ENCODE data around the gene SIK3.

SIK3 gene

DNA sequence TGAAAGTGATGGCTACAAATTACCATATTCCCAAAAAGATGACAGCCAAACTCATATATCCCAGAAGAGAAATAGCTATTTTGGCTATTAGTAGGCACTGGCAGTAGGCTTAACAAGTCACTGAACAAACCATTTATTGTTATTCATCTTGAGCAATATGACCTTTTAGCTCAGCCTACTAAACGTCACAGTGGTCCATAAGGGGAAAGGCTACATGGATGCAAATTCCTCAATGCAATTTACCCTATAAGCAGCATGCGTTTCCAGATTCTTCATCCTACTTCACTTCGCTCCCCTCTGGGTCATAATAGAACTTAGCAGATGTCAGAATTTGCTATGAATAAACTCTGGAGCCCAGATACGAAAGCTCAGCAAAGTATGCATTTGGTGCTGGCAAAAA, 114.0 kb downstream of the SIK3 start:
- H3K27ac ChIP-seq, result no peak overlapping the region
- TF ChIP-seq, protein P1, sequence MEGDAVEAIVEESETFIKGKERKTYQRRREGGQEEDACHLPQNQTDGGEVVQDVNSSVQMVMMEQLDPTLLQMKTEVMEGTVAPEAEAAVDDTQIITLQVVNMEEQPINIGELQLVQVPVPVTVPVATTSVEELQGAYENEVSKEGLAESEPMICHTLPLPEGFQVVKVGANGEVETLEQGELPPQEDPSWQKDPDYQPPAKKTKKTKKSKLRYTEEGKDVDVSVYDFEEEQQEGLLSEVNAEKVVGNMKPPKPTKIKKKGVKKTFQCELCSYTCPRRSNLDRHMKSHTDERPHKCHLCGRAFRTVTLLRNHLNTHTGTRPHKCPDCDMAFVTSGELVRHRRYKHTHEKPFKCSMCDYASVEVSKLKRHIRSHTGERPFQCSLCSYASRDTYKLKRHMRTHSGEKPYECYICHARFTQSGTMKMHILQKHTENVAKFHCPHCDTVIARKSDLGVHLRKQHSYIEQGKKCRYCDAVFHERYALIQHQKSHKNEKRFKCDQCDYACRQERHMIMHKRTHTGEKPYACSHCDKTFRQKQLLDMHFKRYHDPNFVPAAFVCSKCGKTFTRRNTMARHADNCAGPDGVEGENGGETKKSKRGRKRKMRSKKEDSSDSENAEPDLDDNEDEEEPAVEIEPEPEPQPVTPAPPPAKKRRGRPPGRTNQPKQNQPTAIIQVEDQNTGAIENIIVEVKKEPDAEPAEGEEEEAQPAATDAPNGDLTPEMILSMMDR (IDR thresholded peaks at IDR 0.05), result no peak
- TF ChIP-seq ZFX (IDR thresholded peaks at IDR 0.05; ENCODE audit: borderline replicate concordance), result no peak

DNA sequence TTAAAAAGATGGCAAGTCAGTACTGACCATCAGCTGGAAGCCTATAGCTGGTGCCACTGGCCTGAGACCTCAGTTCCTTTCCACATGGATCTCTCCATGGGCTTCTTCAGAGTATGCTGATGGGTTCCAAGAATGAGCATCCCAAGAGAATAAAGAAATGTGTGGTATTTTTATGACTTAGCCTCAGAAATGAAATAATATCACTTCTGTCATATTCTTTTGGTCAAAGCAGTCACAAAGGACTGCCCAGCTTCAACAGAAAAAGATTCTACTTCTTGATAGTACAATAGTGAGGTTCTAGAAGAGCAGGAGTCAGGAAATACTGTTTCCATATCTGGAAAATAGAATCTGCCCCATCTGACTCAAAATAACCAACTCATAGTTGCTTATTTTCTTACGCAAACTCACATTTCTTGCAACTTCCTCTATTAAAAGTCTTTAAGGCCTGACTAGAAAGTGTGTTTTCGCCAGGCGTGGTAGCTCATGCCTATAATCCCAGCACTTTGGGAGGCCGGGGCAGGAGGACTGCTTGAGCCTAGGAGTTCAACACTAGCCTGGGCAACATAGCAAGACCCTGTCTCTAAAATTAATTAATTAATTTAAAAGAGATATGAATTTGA, 116.9 kb downstream of the SIK3 start:
- TF ChIP-seq ZFX (IDR thresholded peaks at IDR 0.05; ENCODE audit: borderline replicate concordance), result no peak
- TF ChIP-seq, protein P1 (IDR thresholded peaks at IDR 0.05), result no peak
- H3K27ac ChIP-seq, result no peak overlapping the region

DNA sequence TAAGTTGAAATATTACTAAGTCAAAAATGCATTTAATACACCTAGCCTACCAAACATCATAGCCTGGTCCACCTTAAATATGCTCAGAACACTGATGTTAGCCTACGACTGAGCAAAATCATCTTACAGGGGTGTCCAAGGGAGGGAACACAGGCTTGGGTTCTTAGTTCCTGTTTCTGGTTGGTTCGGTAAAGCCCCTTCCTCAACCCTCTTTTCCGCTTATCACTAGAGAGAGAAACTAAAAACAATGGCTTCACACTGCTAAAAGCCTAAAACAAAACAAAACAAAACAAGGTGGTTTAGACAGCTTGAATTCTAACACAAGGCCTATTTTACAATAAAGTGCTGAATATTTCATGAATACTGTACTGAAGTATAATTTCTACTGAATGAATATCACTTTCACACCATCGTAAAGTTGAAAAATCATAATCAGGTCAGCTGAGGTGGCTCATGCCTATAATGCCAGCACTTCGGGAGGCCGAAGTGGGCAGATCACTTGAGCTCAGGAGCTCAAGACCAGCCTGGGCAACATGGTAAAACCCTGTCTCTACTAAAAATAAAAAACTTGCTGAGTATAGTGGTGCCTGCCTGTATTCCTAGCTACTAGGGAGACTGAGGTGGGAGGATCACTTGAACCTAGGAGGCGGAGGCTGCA, 118.0 kb downstream of the SIK3 start:
- no peak for TF ChIP-seq ZFX (IDR thresholded peaks at IDR 0.05; ENCODE audit: borderline replicate concordance)
- TF ChIP-seq, protein P1 (IDR thresholded peaks at IDR 0.05), result no peak
- no peak overlapping the region for H3K27ac ChIP-seq

DNA sequence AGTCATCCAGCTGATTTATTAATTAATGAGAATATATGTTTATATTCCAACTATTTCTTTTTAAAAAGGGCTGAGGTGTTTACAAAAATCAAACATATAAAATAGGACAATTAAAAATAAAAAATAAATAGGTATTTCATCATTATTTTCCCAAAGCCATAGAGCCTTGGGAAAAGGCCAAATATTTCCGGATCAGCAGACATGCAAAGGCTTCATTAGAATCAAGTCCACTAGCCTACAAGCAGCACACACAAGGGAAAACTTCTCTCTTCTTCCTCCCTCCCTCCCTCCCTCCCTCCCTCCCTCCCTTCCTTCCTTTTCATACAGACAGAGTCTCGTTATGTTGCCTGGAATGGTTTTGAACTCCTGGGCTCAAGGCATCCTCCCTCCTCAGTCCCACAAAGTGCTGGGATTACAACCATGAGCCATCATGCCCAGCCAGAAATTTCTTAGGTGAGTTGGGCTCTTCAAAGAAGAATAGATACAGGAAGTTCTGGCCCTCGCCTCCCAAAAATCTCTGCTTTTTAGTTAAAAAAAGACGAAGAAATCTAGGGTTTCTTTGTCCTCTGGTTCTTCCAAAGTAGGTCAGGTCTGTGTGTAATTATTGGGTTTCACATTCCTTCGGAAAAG, 121.2 kb downstream of the SIK3 start:
- TF ChIP-seq, protein P1 (IDR thresholded peaks at IDR 0.05), result no peak
- no peak for TF ChIP-seq ZFX (IDR thresholded peaks at IDR 0.05; ENCODE audit: borderline replicate concordance)
- no peak overlapping the region for H3K27ac ChIP-seq

DNA sequence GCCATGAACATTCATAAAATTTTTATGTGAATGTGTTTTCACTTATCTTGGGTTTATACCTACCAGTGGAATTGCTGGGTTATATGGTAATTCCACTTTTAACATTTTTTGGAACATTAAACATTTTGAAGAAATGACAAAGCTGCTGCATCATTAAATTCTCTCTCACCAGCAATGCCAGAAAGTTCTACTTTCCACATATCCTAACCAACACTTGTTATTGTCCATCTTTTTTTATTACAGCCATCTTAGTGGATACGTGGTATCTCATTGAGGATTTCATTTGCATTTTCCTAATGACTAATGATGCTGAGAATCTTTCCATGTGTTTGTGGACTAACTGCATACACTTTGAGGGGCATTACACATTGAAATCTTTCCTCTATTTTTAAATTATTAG, 122.6 kb downstream of the SIK3 start:
- H3K27ac ChIP-seq, result no peak overlapping the region
- no peak for TF ChIP-seq ZFX (IDR thresholded peaks at IDR 0.05; ENCODE audit: borderline replicate concordance)
- TF ChIP-seq, protein P1 (IDR thresholded peaks at IDR 0.05), result no peak

DNA sequence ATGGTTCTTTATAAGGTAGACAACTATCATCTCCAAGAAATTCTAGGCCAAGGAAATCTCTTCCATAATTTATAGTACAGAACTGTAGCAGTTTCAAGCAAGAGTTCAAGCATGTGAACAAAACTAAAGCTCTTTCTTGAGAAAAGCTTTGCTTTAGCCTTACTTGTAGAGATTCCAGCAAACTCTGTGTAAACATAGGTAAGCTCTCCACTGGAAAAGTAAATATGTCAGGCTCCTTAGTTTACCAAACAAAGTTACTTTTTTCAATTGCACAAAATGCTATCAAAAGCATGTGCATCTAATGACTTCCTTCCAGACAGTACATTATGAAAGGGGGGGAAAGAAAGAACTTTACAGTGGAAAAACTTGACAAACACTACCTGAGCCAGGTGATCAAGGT, 125.0 kb downstream of the SIK3 start:
- TF ChIP-seq ZFX (IDR thresholded peaks at IDR 0.05; ENCODE audit: borderline replicate concordance), result no peak
- TF ChIP-seq, protein P1 (IDR thresholded peaks at IDR 0.05), result no peak
- no peak overlapping the region; the same call in 1 of the 2 replicates for H3K27ac ChIP-seq

DNA sequence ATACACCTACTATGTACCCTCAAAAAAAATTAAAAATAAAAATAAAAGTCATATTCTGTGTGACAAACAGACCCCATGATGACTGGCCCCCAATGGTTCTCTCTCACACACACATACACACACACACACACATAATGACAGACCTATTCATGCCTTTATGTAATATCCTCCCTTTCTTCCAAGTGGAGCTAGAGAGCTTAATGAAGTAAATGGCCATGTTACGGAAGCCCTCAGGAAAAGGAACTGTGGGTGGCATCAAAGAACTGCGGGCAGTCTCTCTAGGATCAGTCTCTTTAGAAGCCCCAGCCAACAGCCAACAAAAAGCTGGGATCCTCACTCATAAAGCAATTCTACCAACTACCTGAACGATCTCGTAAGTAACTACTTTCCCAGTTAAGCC, 125.5 kb downstream of the SIK3 start:
- no peak overlapping the region; the same call in 1 of the 2 replicates for H3K27ac ChIP-seq
- TF ChIP-seq ZFX (IDR thresholded peaks at IDR 0.05; ENCODE audit: borderline replicate concordance), result no peak
- TF ChIP-seq, protein P1 (IDR thresholded peaks at IDR 0.05), result peak; percentile 20
